Effector memory CD8-positive, alpha-beta T cell (primary cell): ENCODE results near the gene PITPNM3.

Source experiments
- ATAC-seq: fragments of 150-1000 bp; cut with Tn5 transposase; replicated peaks from 2 replicates; pipeline ENCODE4 v1.10.0; 2021; ENCODE audit warnings: mild to moderate bottlenecking, moderate library complexity
- DNase-seq, 3 experiments: peaks; one replicate each; pipeline ENCODE4 v3.0.0; 2021
- H3K27ac Mint-ChIP-seq, 2 donors: one replicate each; pipeline ENCODE4 v1.8.0; 2022; ENCODE audit warnings: mild to moderate bottlenecking in 2 of 2, mixed read lengths in 2 of 2, moderate library complexity in 2 of 2
- H3K27me3 Mint-ChIP-seq, 2 donors: one replicate each; pipeline ENCODE4 v1.8.0; 2022; ENCODE audit warnings: mixed read lengths in 2 of 2
- H3K36me3 Mint-ChIP-seq: one replicate; pipeline ENCODE4 v1.8.0; 2022; ENCODE audit warnings: mild to moderate bottlenecking, moderate library complexity, mixed read lengths; ENCODE audit not compliant: insufficient read depth
- H3K4me1 Mint-ChIP-seq, 2 donors: one replicate each; pipeline ENCODE4 v1.8.0; 2022; ENCODE audit warnings: low read depth in 2 of 2, mixed read lengths in 2 of 2
- H3K4me3 Mint-ChIP-seq, 2 donors: one replicate each; pipeline ENCODE4 v1.8.0; 2022; ENCODE audit warnings: mild to moderate bottlenecking in 2 of 2, mixed read lengths in 2 of 2, moderate library complexity in 2 of 2
- H3K9me3 Mint-ChIP-seq, 2 donors: one replicate each; pipeline ENCODE4 v1.8.0; 2022; ENCODE audit warnings: mixed read lengths in 2 of 2

The PITPNM3 gene

DNA sequence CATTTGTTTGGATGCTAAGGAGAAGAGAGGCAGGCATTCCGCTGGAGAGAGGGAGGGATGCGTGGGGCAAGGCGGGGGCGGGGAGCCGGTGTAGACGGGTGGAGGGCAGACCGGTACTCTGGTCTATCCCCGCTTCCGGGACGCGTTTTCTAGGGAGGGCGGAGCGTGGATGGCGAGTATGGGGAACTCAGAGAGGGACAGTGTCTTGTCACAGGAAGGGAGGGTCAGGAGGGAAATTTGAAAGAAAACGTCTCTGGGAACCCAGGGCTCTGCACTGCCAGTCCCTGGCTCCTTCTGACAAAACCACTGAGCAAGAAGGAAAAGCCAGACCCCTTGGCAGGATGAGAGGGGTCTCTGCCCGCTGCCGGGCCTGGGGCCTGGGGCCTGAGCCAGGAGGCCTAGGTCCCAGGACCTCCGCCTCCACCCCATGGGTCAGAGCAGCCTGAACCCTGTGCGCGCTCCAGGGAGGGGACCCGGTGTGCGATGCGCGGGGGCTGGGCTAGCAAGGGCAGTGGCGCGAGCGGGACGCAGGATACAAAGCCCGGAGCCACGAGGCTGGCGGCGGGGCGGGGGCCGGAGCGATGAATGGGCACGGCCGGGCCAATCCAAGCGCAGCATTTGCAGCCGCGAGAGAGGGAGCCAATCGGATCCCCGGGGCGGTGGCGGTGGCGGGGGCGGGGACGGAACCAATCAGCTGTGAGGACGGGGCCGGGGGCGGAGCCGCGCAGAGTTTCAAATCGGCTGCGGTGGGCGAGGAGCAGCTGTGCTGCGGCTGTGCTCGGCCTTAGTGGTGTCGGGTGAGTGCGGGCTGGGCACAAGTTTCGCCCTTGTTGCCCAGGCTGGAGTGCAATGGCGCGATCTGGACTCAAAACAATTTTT, 112.4 kb downstream of the PITPNM3 start, which contains the start of gene PIMREG:
PIMREG (plus strand) TSS at position 764 of the 879 bp plus-strand sequence. CDS start 656 bp downstream, outside the sequence.
- Mint-ChIP-seq H3K27me3 (peaks cover 14 to 27% of the 10 kb centered on the region in 2 donors), H3K36me3 (peaks cover 15% of the 10 kb centered on the region), H3K4me1 (peaks cover 10 to 12% of the 10 kb centered on the region in 2 donors), H3K9me3 (no peaks in the 10 kb centered on the region), H3K4me3 (peak within 1 kb of the TSS; percentile 88 to 89), H3K27ac (peak within 1 kb of the TSS; percentile 76 to 79)
- ATAC-seq: peak; percentile 95
- peak; percentile 76 to 86 (median 84) for DNase-seq

DNA sequence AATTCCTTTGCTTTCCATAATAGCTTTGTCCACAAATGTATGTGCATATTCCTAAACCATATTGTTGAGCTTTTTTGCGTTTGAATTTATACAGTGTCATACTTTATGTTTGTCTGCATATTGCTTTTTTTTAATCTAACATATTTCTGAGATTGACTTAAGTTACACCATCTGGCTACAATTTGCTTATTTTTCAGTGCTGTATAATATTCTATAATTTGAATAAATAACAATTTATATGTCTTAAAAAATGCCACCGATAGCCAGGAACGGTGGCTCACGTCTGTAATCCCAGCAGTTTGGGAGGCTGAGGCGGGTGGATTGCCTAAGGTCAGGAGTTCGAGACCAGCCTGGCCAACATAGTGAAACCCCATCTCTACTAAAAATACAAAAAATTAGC, 113.6 kb downstream of the PITPNM3 start:
- Mint-ChIP-seq H3K4me1 (peaks cover 10 to 12% of the 10 kb centered on the region in 2 donors), H3K27me3 (peaks cover 20 to 35% of the 10 kb centered on the region in 2 donors), H3K9me3 (no peaks in the 10 kb centered on the region), H3K27ac (no peak overlapping the region), H3K36me3 (peaks cover 15% of the 10 kb centered on the region), H3K4me3 (peak overlapping the region; percentile 88 to 89)
- DNase-seq (no peak), ATAC-seq (no peak)

- no peak for ATAC-seq
- no peak for DNase-seq
- peaks cover 13% of the 10 kb centered on the region for H3K36me3 Mint-ChIP-seq
- no peaks in the 10 kb centered on the region for H3K9me3 Mint-ChIP-seq
- H3K27ac Mint-ChIP-seq: no peak overlapping the region
- no peak overlapping the region for H3K4me3 Mint-ChIP-seq
- peaks cover 38 to 57% of the 10 kb centered on the region in 2 donors for H3K27me3 Mint-ChIP-seq
- peaks cover 12 to 15% of the 10 kb centered on the region in 2 donors for H3K4me1 Mint-ChIP-seq
Observed at GRCh38 chr17:6439951-6440350, 116.4 kb downstream of the PITPNM3 start.

- no peaks in the 10 kb centered on the region for H3K36me3 Mint-ChIP-seq
- H3K4me1 Mint-ChIP-seq: peaks cover 2 to 4% of the 10 kb centered on the region in 2 donors
- H3K9me3 Mint-ChIP-seq: no peaks in the 10 kb centered on the region
- no peak for DNase-seq
- H3K27me3 Mint-ChIP-seq: peaks cover 38 to 57% of the 10 kb centered on the region in 2 donors
- no peak overlapping the region for H3K4me3 Mint-ChIP-seq
- no peak for ATAC-seq
- H3K27ac Mint-ChIP-seq: no peak overlapping the region
Observed at GRCh38 chr17:6437956-6438355, 118.4 kb downstream of the PITPNM3 start.

- H3K9me3 Mint-ChIP-seq: no peaks in the 10 kb centered on the region
- peaks cover 2 to 4% of the 10 kb centered on the region in 2 donors for H3K4me1 Mint-ChIP-seq
- no peaks in the 10 kb centered on the region for H3K36me3 Mint-ChIP-seq
- H3K27me3 Mint-ChIP-seq: peaks cover 38 to 57% of the 10 kb centered on the region in 2 donors
- H3K27ac Mint-ChIP-seq: no peak overlapping the region
- DNase-seq (no peak), ATAC-seq (no peak)
- H3K4me3 Mint-ChIP-seq: no peak overlapping the region
Observed at GRCh38 chr17:6437466-6437865, 118.9 kb downstream of the PITPNM3 start.

DNA sequence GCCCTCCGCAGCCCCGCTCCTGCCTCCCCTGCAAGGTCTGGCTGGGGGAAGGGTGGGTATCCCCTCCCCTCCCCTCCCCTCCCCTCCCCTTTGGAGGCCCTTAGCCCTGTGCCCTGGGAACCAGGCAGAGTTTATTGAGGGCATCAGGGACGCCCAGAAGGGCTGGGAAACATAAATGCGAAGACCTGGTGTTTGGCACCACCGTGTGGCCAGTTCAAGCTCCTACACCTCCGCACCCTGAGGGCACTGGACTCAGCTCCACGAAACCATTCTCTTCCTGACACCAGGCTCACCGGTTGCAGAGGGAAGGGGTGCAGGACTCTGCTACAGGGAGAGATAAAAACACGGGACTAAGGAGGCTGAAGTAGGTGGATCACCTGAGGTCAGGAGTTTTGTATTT, 120.4 kb downstream of the PITPNM3 start:
- Mint-ChIP-seq H3K27ac (no peak overlapping the region), H3K4me1 (peaks cover 2 to 4% of the 10 kb centered on the region in 2 donors), H3K27me3 (peaks cover 38 to 50% of the 10 kb centered on the region in 2 donors), H3K36me3 (no peaks in the 10 kb centered on the region), H3K9me3 (no peaks in the 10 kb centered on the region), H3K4me3 (no peak overlapping the region)
- ATAC-seq (peak; percentile 91), DNase-seq (peak; percentile 51 to 58 (median 57))

DNA sequence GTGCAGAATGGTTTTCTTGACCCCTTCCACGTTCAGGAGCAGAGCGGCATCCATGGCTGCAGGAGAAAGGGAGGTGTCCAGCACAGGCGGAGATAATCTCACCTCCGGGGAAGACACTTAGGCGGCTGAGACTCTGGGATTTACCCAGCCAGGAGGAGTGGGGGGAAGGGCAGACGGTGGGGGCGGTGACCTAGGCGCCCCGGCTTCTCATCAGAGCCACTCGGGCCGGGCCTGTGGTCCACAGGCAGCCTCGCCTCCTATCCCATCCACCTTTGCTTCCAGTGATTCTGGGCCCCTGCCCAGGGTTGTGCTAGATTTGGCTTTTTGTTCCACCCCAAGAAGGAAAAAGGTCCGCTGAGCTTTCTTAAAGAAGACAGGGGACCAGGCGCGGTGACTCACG, 121.3 kb downstream of the PITPNM3 start, which contains the start of gene AIPL1:
AIPL1 (minus strand) TSS at position 71 of the 400 bp plus-strand sequence; CDS start at position 54, 17 bp downstream.
- Mint-ChIP-seq H3K27me3 (peaks cover 35 to 41% of the 10 kb centered on the region in 2 donors), H3K9me3 (no peaks in the 10 kb centered on the region), H3K4me3 (no peak within 1 kb of the TSS), H3K27ac (no peak within 1 kb of the TSS), H3K36me3 (no peaks in the 10 kb centered on the region), H3K4me1 (peaks cover 2 to 4% of the 10 kb centered on the region in 2 donors)
- ATAC-seq: no peak
- no peak for DNase-seq

GRCh38 chr17:6430769-6431168, 125.6 kb downstream of the PITPNM3 start:
- Mint-ChIP-seq H3K4me1 (peaks cover 10 to 12% of the 10 kb centered on the region in 2 donors), H3K36me3 (peaks cover 10% of the 10 kb centered on the region), H3K27me3 (peaks cover under 1 to 2% of the 10 kb centered on the region in 2 donors), H3K9me3 (no peaks in the 10 kb centered on the region), H3K27ac (no peak overlapping the region), H3K4me3 (no peak overlapping the region)
- DNase-seq (no peak), ATAC-seq (no peak)

DNA sequence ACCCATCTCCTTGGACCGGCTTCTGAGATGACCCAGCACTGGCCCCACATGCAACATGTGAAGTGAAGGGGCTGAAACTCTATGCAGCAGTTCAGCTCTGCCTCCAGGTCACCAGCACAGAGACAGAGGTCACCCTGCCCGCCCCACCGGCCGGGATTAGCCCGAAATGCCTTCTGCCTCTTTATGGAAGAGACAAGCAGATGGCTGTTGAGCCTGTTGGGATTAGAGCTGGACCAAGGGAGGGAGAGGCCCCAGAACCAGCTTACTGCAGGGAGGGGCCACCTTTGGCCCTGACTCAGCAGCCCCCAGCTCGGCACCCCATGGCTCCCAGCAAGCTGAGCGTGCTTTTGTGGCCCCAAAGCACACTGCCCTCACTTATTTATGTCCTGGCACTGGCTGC, 127.1 kb downstream of the PITPNM3 start:
- ATAC-seq: no peak
- Mint-ChIP-seq H3K4me1 (peaks cover 10 to 12% of the 10 kb centered on the region in 2 donors), H3K27me3 (peaks cover 0 to 5% of the 10 kb centered on the region in 2 donors), H3K27ac (no peak overlapping the region), H3K36me3 (peaks cover 10% of the 10 kb centered on the region), H3K9me3 (no peaks in the 10 kb centered on the region), H3K4me3 (no peak overlapping the region)
- no peak for DNase-seq

GRCh38 chr17:6428207-6428965, 128.0 kb downstream of the PITPNM3 start:
- DNase-seq (no peak), ATAC-seq (no peak)
- Mint-ChIP-seq H3K27ac (no peak overlapping the region), H3K36me3 (peaks cover 10% of the 10 kb centered on the region), H3K27me3 (peaks cover 0 to 14% of the 10 kb centered on the region in 2 donors), H3K4me3 (no peak overlapping the region), H3K9me3 (no peaks in the 10 kb centered on the region), H3K4me1 (peaks cover 10 to 12% of the 10 kb centered on the region in 2 donors)

DNA sequence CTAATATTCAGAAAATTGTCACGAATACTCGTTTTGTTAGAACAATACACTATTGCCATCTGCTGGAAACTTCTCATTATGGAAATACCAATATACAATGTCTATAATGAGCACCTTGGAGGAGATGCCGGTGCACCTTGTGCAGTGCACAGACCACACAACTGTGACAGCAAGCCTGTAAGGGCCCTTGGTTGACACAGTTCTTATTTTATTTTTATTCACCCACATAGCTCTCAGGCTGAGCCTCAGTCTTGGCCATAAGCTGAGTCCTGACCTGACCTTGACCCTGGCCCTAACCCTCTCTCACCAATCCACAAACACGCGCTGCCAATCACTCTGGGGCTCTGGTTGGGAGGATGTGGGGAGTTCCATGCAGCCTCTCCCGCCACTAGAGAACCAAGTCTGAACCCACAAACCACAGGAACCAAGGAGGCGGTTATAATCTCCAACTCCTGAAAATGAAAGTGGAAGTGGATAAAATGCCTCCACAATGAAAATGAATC, 129.0 kb downstream of the PITPNM3 start:
- Mint-ChIP-seq H3K27ac (peak overlapping the region in 1 of 2 donors; percentile 89), H3K27me3 (peaks cover 6 to 24% of the 10 kb centered on the region in 2 donors), H3K4me1 (peaks cover 10 to 12% of the 10 kb centered on the region in 2 donors), H3K36me3 (peaks cover 10% of the 10 kb centered on the region), H3K9me3 (no peaks in the 10 kb centered on the region), H3K4me3 (peak overlapping the region; percentile 70)
- ATAC-seq: peak; percentile 96
- peak; percentile 28 to 32 (median 32) for DNase-seq

GRCh38 chr17:6426356-6427101, 129.8 kb downstream of the PITPNM3 start:
- DNase-seq (no peak), ATAC-seq (no peak)
- Mint-ChIP-seq H3K4me1 (peaks cover 11 to 16% of the 10 kb centered on the region in 2 donors), H3K36me3 (peaks cover 10% of the 10 kb centered on the region), H3K9me3 (no peaks in the 10 kb centered on the region), H3K4me3 (peak overlapping the region; percentile 70), H3K27ac (peak overlapping the region in 1 of 2 donors; percentile 89), H3K27me3 (peaks cover 11 to 25% of the 10 kb centered on the region in 2 donors)
